ENCODE measurements around the gene PRRT3. TPM values are rescaled to one million over a fixed set of nuclear protein-coding genes. Genes with fewer than 3 reads are reported as not detected.

PRRT3 gene
- total and polyA plus RNA-seq, 2 of the 8 experiments (the other 6 are each of a cell fraction or from before 2014, with no cell fraction given), result 9.0 to 9.2 TPM

DNA sequence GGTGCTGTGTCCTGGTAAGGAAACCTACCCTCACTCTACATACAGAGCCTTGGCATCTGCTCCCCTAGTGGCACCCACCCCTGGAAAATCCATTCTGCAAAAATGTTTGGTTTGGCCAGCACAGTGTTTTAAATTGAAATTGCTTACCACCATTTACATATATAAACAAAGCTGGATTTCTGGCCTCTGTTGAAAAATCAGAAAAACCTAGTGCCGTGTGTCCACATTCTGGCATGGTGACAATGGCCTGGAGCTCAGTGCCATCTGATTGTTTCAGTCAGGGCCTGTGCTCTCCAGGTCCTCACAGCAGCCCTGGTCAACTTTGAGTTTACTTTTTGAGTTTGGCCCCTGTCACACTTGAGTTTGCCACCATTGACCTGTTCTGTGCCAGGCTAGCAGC lies 38.2 kb downstream of the PRRT3 start (continued):
- TF ChIP-seq CTCF (IDR thresholded peaks at IDR 0.05; ENCODE audit: control extremely low read depth in 1 of 3, insufficient read depth in 1 of 3, low read depth in 1 of 3, low read length in 3 of 3) (no peak), SIN3A (conservative IDR thresholded peaks at IDR 0.05 in 1 of 2, IDR thresholded peaks at IDR 0.05 in 1 of 2; ENCODE audit: low read depth in 1 of 2, low read length in 2 of 2) (no peak)

Data from H1 (cell line).